KG1 (cell line): ENCODE results near the gene ARHGAP15.

ENCODE experiments used
- DNase-seq: peaks from one replicate; lab custom pipeline; 2025; lab: John Stamatoyannopoulos, UW

ARHGAP15 gene

GRCh38 chr2:143632751-143633374 lies 503.6 kb downstream of the ARHGAP15 start:
- no peak for DNase-seq

- DNase-seq: no peak
These were observed 504.2 kb downstream of the ARHGAP15 start for GRCh38 chr2:143633419-143633818.

- no peak for DNase-seq
These were observed 506.1 kb downstream of the ARHGAP15 start for GRCh38 chr2:143635302-143635701.

GRCh38 chr2:143635936-143636335 lies 506.7 kb downstream of the ARHGAP15 start:
- no peak for DNase-seq

- no peak for DNase-seq
These were observed 511.6 kb downstream of the ARHGAP15 start for GRCh38 chr2:143640826-143641225.

GRCh38 chr2:143645921-143646645 lies 516.9 kb downstream of the ARHGAP15 start:
- no peak for DNase-seq

GRCh38 chr2:143649226-143649740 lies 520.1 kb downstream of the ARHGAP15 start:
- DNase-seq: no peak

- DNase-seq: no peak
These were observed 523.5 kb downstream of the ARHGAP15 start for GRCh38 chr2:143652692-143653091.

GRCh38 chr2:143668234-143668633 lies 539.0 kb downstream of the ARHGAP15 start:
- no peak for DNase-seq

GRCh38 chr2:143674051-143674450 lies 544.8 kb downstream of the ARHGAP15 start:
- DNase-seq: no peak

GRCh38 chr2:143675021-143675420 lies 545.8 kb downstream of the ARHGAP15 start:
- DNase-seq: no peak

GRCh38 chr2:143679617-143680016 lies 550.4 kb downstream of the ARHGAP15 start:
- DNase-seq: no peak

GRCh38 chr2:143680885-143681405 lies 551.7 kb downstream of the ARHGAP15 start:
- no peak for DNase-seq

- DNase-seq: no peak
These were observed 553.3 kb downstream of the ARHGAP15 start for GRCh38 chr2:143682436-143683055.

GRCh38 chr2:143683977-143684376 lies 554.8 kb downstream of the ARHGAP15 start:
- DNase-seq: no peak

GRCh38 chr2:143684551-143685320 lies 555.5 kb downstream of the ARHGAP15 start:
- no peak for DNase-seq

- DNase-seq: no peak
These were observed 556.3 kb downstream of the ARHGAP15 start for GRCh38 chr2:143685421-143686078.

- no peak for DNase-seq
These were observed 557.5 kb downstream of the ARHGAP15 start for GRCh38 chr2:143686585-143687164.

- DNase-seq: no peak
These were observed 559.0 kb downstream of the ARHGAP15 start for GRCh38 chr2:143688248-143688647.

GRCh38 chr2:143688815-143689214 lies 559.6 kb downstream of the ARHGAP15 start:
- no peak for DNase-seq

GRCh38 chr2:143689541-143689940 lies 560.3 kb downstream of the ARHGAP15 start:
- DNase-seq: no peak
